GM12878 (cell line): ENCODE measurements around the gene MYO9B. TPM values are rescaled to one million over a fixed set of nuclear protein-coding genes. Genes with fewer than 3 reads are reported as not detected.
A peak's percentile ranks its signal among the peaks of the same experiment; 100 is the strongest.

Source experiments
- ATAC-seq: fragments of 200-7000 bp; cut with Tn5 transposase; 3 replicates; pipeline ENCODE4 v1.9.1; 2020; ENCODE audit warnings: mild to moderate bottlenecking, moderate library complexity
- BruUV-seq: library from RNA; stranded (reverse); fragments of 400-500 nt; replicated peaks from 2 replicates; lab custom pipeline; 2021; lab: Mats Ljungman, UMichigan
- CTCF ChIA-PET: fragments of 300-600 bp; sonication (Branson Sonifier 250); formaldehyde crosslinking; extraction: SDS; loops from one replicate; lab custom pipeline; 2021; ENCODE audit warnings: inconsistent platforms; lab: Yijun Ruan, JAX
- POLR2A ChIA-PET: fragments of 350-600 bp; formaldehyde crosslinking; extraction: SDS; loops from one replicate; lab custom pipeline; 2021; ENCODE audit warnings: inconsistent platforms; lab: Charles Lee
- RAD21 ChIA-PET: fragments of 300-600 bp; sonication (Branson Sonifier 250); formaldehyde crosslinking; loops from one replicate; lab custom pipeline; 2023; ENCODE audit warnings: antibody characterized with exemption; ENCODE audit not compliant: unreplicated experiment; lab: Charles Lee
- SMC1A ChIA-PET: fragments of 300-600 bp; sonication (Branson Sonifier 250); formaldehyde crosslinking; loops from one replicate; lab custom pipeline; 2023; ENCODE audit not compliant: unreplicated experiment, uncharacterized antibody; lab: Charles Lee
- DNase-seq: peaks from one replicate; pipeline ENCODE4 v3.0.0-alpha.2; 2011; ENCODE audit warnings: low read depth, low spot score
- FAIRE-seq: peaks from 3 replicates; lab custom pipeline; 2011; peaks lifted over from hg19 to GRCh38; lab: Jason Lieb, UNC
- H2AFZ ChIP-seq: 2 replicates; pipeline ENCODE4 v1.6.0; 2011; ENCODE audit warnings: low read depth, low read length, control low read depth; ENCODE audit not compliant: control insufficient read depth
- H3K27ac ChIP-seq: 2 replicates; pipeline ENCODE4 v1.5.1; 2011; ENCODE audit warnings: control low read depth; ENCODE audit not compliant: control insufficient read depth, insufficient read depth
- H3K27me3 ChIP-seq, 2 experiments: replicated peaks in 1 of 2; 2 replicates each; pipeline versions ENCODE4 v1.6.0 to v1.6.1; 2011; ENCODE audit warnings: low read length in 1 of 2; ENCODE audit not compliant: control insufficient read depth in 2 of 2, insufficient read depth in 2 of 2
- H3K36me3 ChIP-seq, 2 experiments: 2 replicates each; pipeline ENCODE4 v1.5.1; 2011; ENCODE audit warnings: low read length in 1 of 2; ENCODE audit not compliant: control insufficient read depth in 2 of 2, insufficient read depth in 2 of 2
- H3K4me1 ChIP-seq: 2 replicates; pipeline ENCODE4 v1.6.1; 2011; ENCODE audit warnings: mild to moderate bottlenecking, low read length, moderate library complexity, mixed read lengths; ENCODE audit not compliant: control insufficient read depth, insufficient read depth
- H3K4me2 ChIP-seq: 2 replicates; pipeline ENCODE4 v1.6.0; 2011; ENCODE audit warnings: control low read depth; ENCODE audit not compliant: control insufficient read depth, insufficient read depth
- H3K4me3 ChIP-seq: fragments of 200-600 bp; sonication (generic); 2 replicates; pipeline ENCODE4 v1.5.1; 2016
- H3K79me2 ChIP-seq: 2 replicates; pipeline ENCODE4 v1.6.0; 2011; ENCODE audit warnings: low read length; ENCODE audit not compliant: control insufficient read depth, insufficient read depth
- H3K9ac ChIP-seq: 2 replicates; pipeline ENCODE4 v1.8.0; 2011; ENCODE audit warnings: low read length, control low read depth, mixed read lengths; ENCODE audit not compliant: control insufficient read depth, insufficient read depth
- H3K9me3 ChIP-seq: replicated peaks from 3 replicates; pipeline ENCODE4 v1.5.1; 2011; ENCODE audit warnings: mild to moderate bottlenecking, low read length; ENCODE audit not compliant: control insufficient read depth, insufficient read depth
- H4K20me1 ChIP-seq: 2 replicates; pipeline ENCODE4 v1.6.0; 2011; ENCODE audit not compliant: control insufficient read depth, insufficient read depth
- EZH2 ChIP-seq: IDR thresholded peaks from 2 replicates; pipeline ENCODE4 v1.6.1; 2012; ENCODE audit warnings: low read depth, mild to moderate bottlenecking, control low read depth, inconsistent platforms, low read length, borderline replicate concordance; ENCODE audit not compliant: control insufficient read depth
- HDGF ChIP-seq: fragments of 450-650 bp; IDR thresholded peaks from 2 replicates; pipeline ENCODE4 v1.6.1; 2016; ENCODE audit warnings: antibody characterized with exemption
- KLF5 ChIP-seq: fragments of 450-650 bp; IDR thresholded peaks from 2 replicates; pipeline ENCODE4 v1.6.1; 2014; ENCODE audit warnings: mild to moderate bottlenecking; ENCODE audit not compliant: partially characterized antibody
- POLR2A ChIP-seq: IDR thresholded peaks from 2 replicates; pipeline ENCODE4 v1.6.1; 2011; ENCODE audit warnings: low read depth, mild to moderate bottlenecking, low read length
- ZNF274 ChIP-seq: IDR thresholded peaks from one replicate; pipeline ENCODE4 v1.8.0; 2011; ENCODE audit not compliant: insufficient read length, insufficient read depth
- WGBS: methylation state at CpG from one replicate; pipeline ENCODE4 v1.1.6; 2016; ENCODE audit warnings: low lambda C conversion rate; ENCODE audit not compliant: insufficient replicate concordance, insufficient coverage; ENCODE audit errors: missing lambda C conversion rate; 5-methylcytosine and 5-hydroxymethylcytosine counted together
- in situ Hi-C: fragments of 300-500 bp; cut with MboI; formaldehyde crosslinking; loops from 9 replicates; pipeline ENCODE4 v1.14.3; 2018; ENCODE audit warnings: mixed read lengths
- intact Hi-C: fragments of 100-400 bp; cut with micrococcal nuclease; formaldehyde crosslinking; loops from one replicate; pipeline ENCODE4 v1.14.2; 2022; ENCODE audit not compliant: unreplicated experiment
- polyA plus RNA-seq, 11 experiments: library from polyadenylated mRNA; depleted of rRNA in 4 of 11; unstranded in 6 of 11; stranded (reverse) in 5 of 11; fragments of >200 nt; fragmentation: Nextera tagmentation in 4 of 11; fragmentation: Illumina TruSeq in 1 of 11; extraction: Ambion mirVana in 4 of 11; extraction: Trizol in 1 of 11; gene quantifications; 1 replicate in 1 of 11; 2 replicates in 10 of 11; pipeline versions ENCODE4 v1.2.1 to v1.2.3, GENCODE V29; 2011 to 2016; ENCODE audit warnings: inconsistent platforms in 2 of 11, missing spikeins in 2 of 11, low read depth in 1 of 11
- total RNA-seq, 4 experiments: library from RNA; depleted of rRNA in 3 of 4; stranded (reverse); fragments of >200 nt in 3 of 4; fragmentation: Illumina TruSeq in 1 of 4; extraction: Trizol in 1 of 4; gene quantifications; 2 replicates each; pipeline versions ENCODE4 v1.2.1 to v1.2.3, GENCODE V29; 2013 to 2021
- TF ChIP-seq, protein P1 (sequence below): fragments of 450-650 bp; IDR thresholded peaks from 2 replicates; pipeline ENCODE4 v1.6.1; 2018; ENCODE audit warnings: mild to moderate bottlenecking, low read depth, moderate library complexity; ENCODE audit not compliant: partially characterized antibody
- TF ChIP-seq, protein P2 (sequence below): fragments of 450-650 bp; IDR thresholded peaks from 2 replicates; pipeline ENCODE4 v1.6.1; 2017; ENCODE audit warnings: mild to moderate bottlenecking
- TF ChIP-seq, protein P3 (sequence below): IDR thresholded peaks from 2 replicates; pipeline ENCODE4 v1.6.1; 2012; ENCODE audit warnings: low read depth, low read length, improper control_type of control experiment
- TF ChIP-seq, protein P4 (sequence below): fragments of 450-650 bp; conservative IDR thresholded peaks from 2 replicates; pipeline ENCODE4 v1.6.1; 2017; ENCODE audit warnings: mild to moderate bottlenecking, moderate library complexity
- TF ChIP-seq, protein P5 (sequence below): fragments of 450-650 bp; IDR thresholded peaks from 2 replicates; pipeline ENCODE4 v1.6.1; 2016; ENCODE audit warnings: mild to moderate bottlenecking, moderate library complexity, borderline replicate concordance

Gene MYO9B
- total and polyA plus RNA-seq, 10 of the 15 experiments (the other 5 are each of a cell fraction or from before 2014, with no cell fraction given): 5.4 to 165 (median 45.8) TPM

DNA sequence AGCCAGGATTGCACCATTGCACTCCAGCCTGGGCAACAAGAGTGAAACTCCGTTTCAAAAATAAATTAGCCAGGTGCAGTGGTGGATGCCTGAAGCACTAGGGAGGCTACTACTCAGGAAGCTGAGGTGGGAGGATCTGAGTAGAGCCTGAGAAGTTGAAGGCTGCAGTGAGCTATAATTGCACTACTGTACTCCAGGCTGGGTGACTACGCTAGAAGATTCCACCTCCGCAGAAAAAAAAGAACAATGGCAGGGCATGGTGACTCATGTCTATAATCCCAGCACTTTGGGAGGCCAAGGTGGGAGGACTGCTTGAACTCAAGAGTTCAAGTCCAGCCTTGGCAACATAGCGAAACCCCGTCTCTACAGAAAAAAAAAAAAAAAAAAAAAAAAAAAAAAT is 20.8 kb upstream of the MYO9B start (continued):
- TF ChIP-seq, protein P1, sequence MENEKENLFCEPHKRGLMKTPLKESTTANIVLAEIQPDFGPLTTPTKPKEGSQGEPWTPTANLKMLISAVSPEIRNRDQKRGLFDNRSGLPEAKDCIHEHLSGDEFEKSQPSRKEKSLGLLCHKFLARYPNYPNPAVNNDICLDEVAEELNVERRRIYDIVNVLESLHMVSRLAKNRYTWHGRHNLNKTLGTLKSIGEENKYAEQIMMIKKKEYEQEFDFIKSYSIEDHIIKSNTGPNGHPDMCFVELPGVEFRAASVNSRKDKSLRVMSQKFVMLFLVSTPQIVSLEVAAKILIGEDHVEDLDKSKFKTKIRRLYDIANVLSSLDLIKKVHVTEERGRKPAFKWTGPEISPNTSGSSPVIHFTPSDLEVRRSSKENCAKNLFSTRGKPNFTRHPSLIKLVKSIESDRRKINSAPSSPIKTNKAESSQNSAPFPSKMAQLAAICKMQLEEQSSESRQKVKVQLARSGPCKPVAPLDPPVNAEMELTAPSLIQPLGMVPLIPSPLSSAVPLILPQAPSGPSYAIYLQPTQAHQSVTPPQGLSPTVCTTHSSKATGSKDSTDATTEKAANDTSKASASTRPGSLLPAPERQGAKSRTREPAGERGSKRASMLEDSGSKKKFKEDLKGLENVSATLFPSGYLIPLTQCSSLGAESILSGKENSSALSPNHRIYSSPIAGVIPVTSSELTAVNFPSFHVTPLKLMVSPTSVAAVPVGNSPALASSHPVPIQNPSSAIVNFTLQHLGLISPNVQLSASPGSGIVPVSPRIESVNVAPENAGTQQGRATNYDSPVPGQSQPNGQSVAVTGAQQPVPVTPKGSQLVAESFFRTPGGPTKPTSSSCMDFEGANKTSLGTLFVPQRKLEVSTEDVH: no peak
- TF ChIP-seq ZNF274: no peak
- TF ChIP-seq, protein P2, sequence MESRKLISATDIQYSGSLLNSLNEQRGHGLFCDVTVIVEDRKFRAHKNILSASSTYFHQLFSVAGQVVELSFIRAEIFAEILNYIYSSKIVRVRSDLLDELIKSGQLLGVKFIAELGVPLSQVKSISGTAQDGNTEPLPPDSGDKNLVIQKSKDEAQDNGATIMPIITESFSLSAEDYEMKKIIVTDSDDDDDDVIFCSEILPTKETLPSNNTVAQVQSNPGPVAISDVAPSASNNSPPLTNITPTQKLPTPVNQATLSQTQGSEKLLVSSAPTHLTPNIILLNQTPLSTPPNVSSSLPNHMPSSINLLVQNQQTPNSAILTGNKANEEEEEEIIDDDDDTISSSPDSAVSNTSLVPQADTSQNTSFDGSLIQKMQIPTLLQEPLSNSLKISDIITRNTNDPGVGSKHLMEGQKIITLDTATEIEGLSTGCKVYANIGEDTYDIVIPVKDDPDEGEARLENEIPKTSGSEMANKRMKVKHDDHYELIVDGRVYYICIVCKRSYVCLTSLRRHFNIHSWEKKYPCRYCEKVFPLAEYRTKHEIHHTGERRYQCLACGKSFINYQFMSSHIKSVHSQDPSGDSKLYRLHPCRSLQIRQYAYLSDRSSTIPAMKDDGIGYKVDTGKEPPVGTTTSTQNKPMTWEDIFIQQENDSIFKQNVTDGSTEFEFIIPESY: no peak

DNA sequence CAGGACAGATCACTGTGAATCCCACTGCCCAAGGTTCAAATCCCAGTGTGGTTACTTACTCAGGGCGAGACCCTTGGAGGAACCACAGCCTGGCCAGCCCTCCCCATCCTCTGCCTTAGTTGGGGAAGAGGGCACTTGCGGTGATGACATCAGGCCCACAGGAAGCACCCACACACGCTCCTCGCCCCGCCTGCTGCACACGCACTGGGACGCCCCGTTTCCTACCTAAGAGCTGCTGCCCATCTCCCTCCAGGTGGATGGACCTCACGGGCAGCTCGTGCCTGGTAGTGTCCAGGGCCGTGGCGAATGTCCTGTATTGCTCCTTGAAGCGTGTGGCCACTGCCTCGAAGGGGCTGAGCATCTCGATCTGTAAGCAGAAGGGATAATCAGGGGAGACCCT is 19.9 kb upstream of the MYO9B start:
- no peak overlapping the region for H2AFZ ChIP-seq
- DNase-seq (no peak), FAIRE-seq (no peak), ATAC-seq (no peak)
- ChIA-PET RAD21 (no interaction called here), SMC1A (interaction anchor here (0.8 kb wide), 1 partner anchor 219 kb away, joined by 3 read pairs; no protein-coding TSS in a partner anchor), POLR2A (no interaction called here), CTCF (interaction anchor here (0.9 to 1.3 kb wide), 2 partner anchors 82 to 284 kb away, joined by 3 to 4 read pairs; no protein-coding TSS in a partner anchor)
- 98% methylated on average over 15 of the region's 15 CpGs for WGBS
- no peak overlapping the region for H3K4me2 ChIP-seq
- H3K9ac ChIP-seq: no peak overlapping the region
- no peaks in the 10 kb centered on the region for H3K4me1 ChIP-seq
- BruUV-seq: no TSS peak
- no peaks in the 10 kb centered on the region for H3K79me2 ChIP-seq
- no peak overlapping the region for H3K27ac ChIP-seq
- peaks cover 20 to 29% of the 10 kb centered on the region in 2 experiments for H3K36me3 ChIP-seq
- H3K4me3 ChIP-seq: no peak overlapping the region
- in situ Hi-C loops: no loop called here
- intact Hi-C loops: no loop called here
- no peaks in the 10 kb centered on the region for H3K27me3 ChIP-seq
- no peaks in the 10 kb centered on the region for H3K9me3 ChIP-seq
- H4K20me1 ChIP-seq: no peaks in the 10 kb centered on the region
- no peak for TF ChIP-seq HDGF
- TF ChIP-seq, protein P3, sequence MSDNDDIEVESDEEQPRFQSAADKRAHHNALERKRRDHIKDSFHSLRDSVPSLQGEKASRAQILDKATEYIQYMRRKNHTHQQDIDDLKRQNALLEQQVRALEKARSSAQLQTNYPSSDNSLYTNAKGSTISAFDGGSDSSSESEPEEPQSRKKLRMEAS: no peak
- TF ChIP-seq EZH2: no peak
- TF ChIP-seq KLF5: no peak
- TF ChIP-seq, protein P4, sequence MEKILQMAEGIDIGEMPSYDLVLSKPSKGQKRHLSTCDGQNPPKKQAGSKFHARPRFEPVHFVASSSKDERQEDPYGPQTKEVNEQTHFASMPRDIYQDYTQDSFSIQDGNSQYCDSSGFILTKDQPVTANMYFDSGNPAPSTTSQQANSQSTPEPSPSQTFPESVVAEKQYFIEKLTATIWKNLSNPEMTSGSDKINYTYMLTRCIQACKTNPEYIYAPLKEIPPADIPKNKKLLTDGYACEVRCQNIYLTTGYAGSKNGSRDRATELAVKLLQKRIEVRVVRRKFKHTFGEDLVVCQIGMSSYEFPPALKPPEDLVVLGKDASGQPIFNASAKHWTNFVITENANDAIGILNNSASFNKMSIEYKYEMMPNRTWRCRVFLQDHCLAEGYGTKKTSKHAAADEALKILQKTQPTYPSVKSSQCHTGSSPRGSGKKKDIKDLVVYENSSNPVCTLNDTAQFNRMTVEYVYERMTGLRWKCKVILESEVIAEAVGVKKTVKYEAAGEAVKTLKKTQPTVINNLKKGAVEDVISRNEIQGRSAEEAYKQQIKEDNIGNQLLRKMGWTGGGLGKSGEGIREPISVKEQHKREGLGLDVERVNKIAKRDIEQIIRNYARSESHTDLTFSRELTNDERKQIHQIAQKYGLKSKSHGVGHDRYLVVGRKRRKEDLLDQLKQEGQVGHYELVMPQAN: no peak
- peak; percentile 22; the same call in 1 of the 2 replicates for TF ChIP-seq POLR2A
- TF ChIP-seq, protein P5, sequence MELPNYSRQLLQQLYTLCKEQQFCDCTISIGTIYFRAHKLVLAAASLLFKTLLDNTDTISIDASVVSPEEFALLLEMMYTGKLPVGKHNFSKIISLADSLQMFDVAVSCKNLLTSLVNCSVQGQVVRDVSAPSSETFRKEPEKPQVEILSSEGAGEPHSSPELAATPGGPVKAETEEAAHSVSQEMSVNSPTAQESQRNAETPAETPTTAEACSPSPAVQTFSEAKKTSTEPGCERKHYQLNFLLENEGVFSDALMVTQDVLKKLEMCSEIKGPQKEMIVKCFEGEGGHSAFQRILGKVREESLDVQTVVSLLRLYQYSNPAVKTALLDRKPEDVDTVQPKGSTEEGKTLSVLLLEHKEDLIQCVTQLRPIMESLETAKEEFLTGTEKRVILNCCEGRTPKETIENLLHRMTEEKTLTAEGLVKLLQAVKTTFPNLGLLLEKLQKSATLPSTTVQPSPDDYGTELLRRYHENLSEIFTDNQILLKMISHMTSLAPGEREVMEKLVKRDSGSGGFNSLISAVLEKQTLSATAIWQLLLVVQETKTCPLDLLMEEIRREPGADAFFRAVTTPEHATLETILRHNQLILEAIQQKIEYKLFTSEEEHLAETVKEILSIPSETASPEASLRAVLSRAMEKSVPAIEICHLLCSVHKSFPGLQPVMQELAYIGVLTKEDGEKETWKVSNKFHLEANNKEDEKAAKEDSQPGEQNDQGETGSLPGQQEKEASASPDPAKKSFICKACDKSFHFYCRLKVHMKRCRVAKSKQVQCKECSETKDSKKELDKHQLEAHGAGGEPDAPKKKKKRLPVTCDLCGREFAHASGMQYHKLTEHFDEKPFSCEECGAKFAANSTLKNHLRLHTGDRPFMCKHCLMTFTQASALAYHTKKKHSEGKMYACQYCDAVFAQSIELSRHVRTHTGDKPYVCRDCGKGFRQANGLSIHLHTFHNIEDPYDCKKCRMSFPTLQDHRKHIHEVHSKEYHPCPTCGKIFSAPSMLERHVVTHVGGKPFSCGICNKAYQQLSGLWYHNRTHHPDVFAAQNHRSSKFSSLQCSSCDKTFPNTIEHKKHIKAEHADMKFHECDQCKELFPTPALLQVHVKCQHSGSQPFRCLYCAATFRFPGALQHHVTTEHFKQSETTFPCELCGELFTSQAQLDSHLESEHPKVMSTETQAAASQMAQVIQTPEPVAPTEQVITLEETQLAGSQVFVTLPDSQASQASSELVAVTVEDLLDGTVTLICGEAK: no peak
